ENCODE data around the gene ESYT2. TPM values are rescaled to one million over a fixed set of nuclear protein-coding genes. Genes with fewer than 3 reads are reported as not detected.

Gene ESYT2
- polyA plus RNA-seq, 3 donors: 14.0 to 24.1 (median 22.0) TPM

- H3K36me3 Mint-ChIP-seq: peaks cover 33 to 44% of the 10 kb centered on the region in 2 donors
These were observed 17.8 kb downstream of the ESYT2 start for GRCh38 chr7:158811461-158811860.

GRCh38 chr7:158810846-158811245, 18.5 kb downstream of the ESYT2 start:
- H2AFZ ChIP-seq (ENCODE audit: insufficient read depth, low read depth, low read length, poor library complexity, severe bottlenecking): no peak overlapping the region
- H3K27me3 Mint-ChIP-seq (ENCODE audit: low read depth in 3 of 3): peaks cover 0 to 2% (median 0%) of the 10 kb centered on the region in 3 donors
- no peak overlapping the region for H3K4me3 ChIP-seq (replicated peaks in 1 of 3; ENCODE audit: low read depth in 2 of 3, low read length in 3 of 3)
- H3K36me3 Mint-ChIP-seq: peaks cover 32 to 47% of the 10 kb centered on the region in 2 donors
- H3K27me3 ChIP-seq (ENCODE audit: control insufficient read depth in 2 of 2, insufficient read depth in 2 of 2, low read length in 2 of 2): no peaks in the 10 kb centered on the region
- H3K9me3 ChIP-seq (replicated peaks in 1 of 2; ENCODE audit: control insufficient read depth in 1 of 2, insufficient read depth in 1 of 2, low read length in 2 of 2): no peaks in the 10 kb centered on the region
- no peak overlapping the region for H3K9ac ChIP-seq (ENCODE audit: insufficient read depth, low read length, poor library complexity, severe bottlenecking)
- no peak for TF ChIP-seq CTCF (IDR thresholded peaks at IDR 0.05)
- DNase-seq: no peak
- H3K4me2 ChIP-seq (replicated peaks; ENCODE audit: extremely low read depth, low read length, poor library complexity, severe bottlenecking): no peak overlapping the region
- H3K4me1 Mint-ChIP-seq: peaks cover 52% of the 10 kb centered on the region
- H3K79me2 ChIP-seq (ENCODE audit: insufficient read depth, low read length): peaks cover 99% of the 10 kb centered on the region
- intact Hi-C loops (cut with micrococcal nuclease): no loop called here
- H3K4me1 ChIP-seq (ENCODE audit: control insufficient read depth in 1 of 2, insufficient read depth in 2 of 2, low read length in 2 of 2): peaks cover 36 to 42% of the 10 kb centered on the region in 2 donors
- peaks cover 27% of the 10 kb centered on the region for H4K20me1 ChIP-seq (ENCODE audit: insufficient read depth, low read length)
- peak overlapping the region in 1 of 2 donors; percentile 72 for H3K27ac ChIP-seq (ENCODE audit: low read depth in 1 of 2, low read length in 2 of 2)
- H3K9me3 Mint-ChIP-seq: peaks cover 0 to 2% (median 0%) of the 10 kb centered on the region in 7 donors
- WGBS (ENCODE audit: insufficient coverage): 83% methylated on average over 2 of the region's 5 CpGs
- H3K36me3 ChIP-seq (replicated peaks in 1 of 2; ENCODE audit: control insufficient read depth in 1 of 2, insufficient read depth in 2 of 2, low read length in 2 of 2): peaks cover 6 to 36% of the 10 kb centered on the region in 2 donors
- no peak overlapping the region for H3K4me3 Mint-ChIP-seq
- H3K27ac Mint-ChIP-seq: peak overlapping the region; percentile 82 to 91 (median 89)

More at GRCh38 chr7:158811461-158811860, 17.8 kb downstream of the ESYT2 start:
- WGBS (ENCODE audit: insufficient coverage): 61% methylated on average over 8 of the region's 8 CpGs
- Mint-ChIP-seq H3K4me3 (no peak overlapping the region), H3K9me3 (no peaks in the 10 kb centered on the region), H3K27ac (peak overlapping the region; percentile 81 to 94 (median 89)), H3K27me3 (ENCODE audit: low read depth in 3 of 3) (peaks cover 0 to 2% (median 0%) of the 10 kb centered on the region in 3 donors), H3K4me1 (peaks cover 59% of the 10 kb centered on the region)
- no peaks in the 10 kb centered on the region for H3K9me3 ChIP-seq (replicated peaks in 1 of 2; ENCODE audit: control insufficient read depth in 1 of 2, insufficient read depth in 1 of 2, low read length in 2 of 2)
- intact Hi-C loops (cut with micrococcal nuclease): no loop called here
- H4K20me1 ChIP-seq (ENCODE audit: insufficient read depth, low read length): peaks cover 31% of the 10 kb centered on the region
- no peak overlapping the region for H3K9ac ChIP-seq (ENCODE audit: insufficient read depth, low read length, poor library complexity, severe bottlenecking)
- H3K4me1 ChIP-seq (ENCODE audit: control insufficient read depth in 1 of 2, insufficient read depth in 2 of 2, low read length in 2 of 2): peaks cover 40 to 48% of the 10 kb centered on the region in 2 donors
- H3K79me2 ChIP-seq (ENCODE audit: insufficient read depth, low read length): peaks cover 99% of the 10 kb centered on the region
- peaks cover 6 to 30% of the 10 kb centered on the region in 2 donors for H3K36me3 ChIP-seq (replicated peaks in 1 of 2; ENCODE audit: control insufficient read depth in 1 of 2, insufficient read depth in 2 of 2, low read length in 2 of 2)
- no peak overlapping the region for H3K4me2 ChIP-seq (replicated peaks; ENCODE audit: extremely low read depth, low read length, poor library complexity, severe bottlenecking)
- H2AFZ ChIP-seq (ENCODE audit: insufficient read depth, low read depth, low read length, poor library complexity, severe bottlenecking): no peak overlapping the region
- no peak overlapping the region for H3K4me3 ChIP-seq (replicated peaks in 1 of 3; ENCODE audit: low read depth in 2 of 3, low read length in 3 of 3)
- peak in 2 of 3 donors; percentile 56 to 58 for DNase-seq
- TF ChIP-seq CTCF (IDR thresholded peaks at IDR 0.05): no peak
- H3K27me3 ChIP-seq (ENCODE audit: control insufficient read depth in 2 of 2, insufficient read depth in 2 of 2, low read length in 2 of 2): no peaks in the 10 kb centered on the region
- peak overlapping the region; percentile 50 to 72 for H3K27ac ChIP-seq (ENCODE audit: low read depth in 1 of 2, low read length in 2 of 2)

Data from CD14-positive monocyte (primary cell).